ENCODE results near the gene CPEB3.
A peak's percentile ranks its signal among the peaks of the same experiment; 100 is the strongest.
"Not testable (repeated sequence)": the region's sequence is repeated elsewhere in the genome, so short reads cannot be mapped to it uniquely, and the experiment has no call there.

Gene CPEB3

DNA sequence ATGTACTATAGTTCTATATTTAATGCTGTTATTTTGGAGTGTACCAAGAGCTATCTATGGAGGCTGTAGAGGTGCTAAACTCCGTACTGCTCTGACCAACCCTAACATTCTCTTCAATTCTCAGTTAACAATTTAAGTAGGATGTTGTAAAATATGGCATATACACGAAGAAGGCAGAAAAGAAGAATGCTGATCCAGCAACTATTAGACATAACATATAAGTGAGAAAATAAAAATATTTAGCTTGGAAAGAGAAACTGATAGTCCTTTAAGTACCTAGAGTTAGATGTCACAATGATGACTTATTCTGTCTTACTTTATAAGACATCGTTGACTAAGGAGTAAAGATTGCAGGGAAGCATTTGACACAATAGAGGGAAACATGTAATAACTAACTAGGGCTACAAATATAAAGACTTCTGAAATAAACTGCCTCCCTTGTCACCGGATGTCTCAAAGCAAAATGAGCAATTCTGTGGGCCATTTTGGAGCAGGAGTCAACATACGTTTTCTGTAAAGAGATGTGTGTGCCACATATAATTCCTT is 159.5 kb downstream of the CPEB3 start:
- DNase-seq, result no peak

DNA sequence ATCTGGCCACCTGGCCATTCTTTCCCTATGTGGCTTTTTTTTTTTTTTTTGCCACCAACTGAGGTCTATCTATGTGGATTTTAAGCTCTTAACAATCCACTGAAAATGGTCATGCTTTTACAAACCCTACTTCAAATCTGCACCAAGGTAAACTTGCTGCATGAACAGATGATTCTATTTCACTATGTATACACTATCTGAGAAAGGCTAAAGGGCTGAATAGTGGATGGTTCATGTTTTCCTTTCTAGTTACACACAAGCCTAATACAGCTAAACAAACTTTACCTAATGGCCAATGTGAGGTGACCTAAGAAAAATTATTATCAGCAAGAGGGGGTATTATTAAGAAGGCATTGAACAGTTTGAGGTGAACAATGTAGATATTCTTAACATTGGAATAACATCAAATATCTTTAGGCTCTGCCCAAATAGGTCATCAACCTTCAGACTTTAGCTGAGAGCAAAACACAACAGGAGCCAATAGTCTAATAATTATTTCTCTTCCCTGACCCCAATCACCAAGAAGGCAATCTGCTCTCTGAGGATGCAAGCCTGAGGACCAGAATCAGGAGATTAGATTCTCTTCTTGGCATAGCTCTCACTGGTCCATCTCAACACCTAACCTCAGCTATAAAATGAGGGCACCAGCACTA is 160.1 kb downstream of the CPEB3 start:
- DNase-seq, result no peak

DNA sequence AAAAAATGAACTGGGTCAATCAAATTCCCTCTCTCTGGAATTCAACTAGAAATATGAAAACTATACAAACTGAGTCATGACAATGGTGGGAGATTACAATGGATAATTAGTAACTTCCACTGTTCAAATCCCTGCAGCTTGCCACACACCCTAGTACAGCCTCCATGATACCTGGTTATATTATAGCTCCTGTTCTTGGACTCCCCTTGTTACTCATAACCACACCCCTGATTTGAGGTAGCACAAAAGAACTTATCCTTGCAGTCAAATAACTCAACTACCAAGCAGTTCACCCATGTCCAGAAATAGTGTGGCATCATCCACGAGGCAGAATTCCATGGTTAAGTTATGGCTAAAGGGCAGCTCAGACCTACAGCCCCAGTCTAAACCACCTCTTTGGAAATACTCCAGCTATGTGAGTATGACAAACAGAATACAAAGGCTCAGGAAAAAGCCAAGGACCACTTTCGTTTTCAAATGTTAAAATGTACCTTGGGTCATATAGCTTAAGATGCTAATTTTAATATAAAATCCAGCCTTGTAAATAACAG is 164.7 kb downstream of the CPEB3 start:
- DNase-seq, result no peak

DNA sequence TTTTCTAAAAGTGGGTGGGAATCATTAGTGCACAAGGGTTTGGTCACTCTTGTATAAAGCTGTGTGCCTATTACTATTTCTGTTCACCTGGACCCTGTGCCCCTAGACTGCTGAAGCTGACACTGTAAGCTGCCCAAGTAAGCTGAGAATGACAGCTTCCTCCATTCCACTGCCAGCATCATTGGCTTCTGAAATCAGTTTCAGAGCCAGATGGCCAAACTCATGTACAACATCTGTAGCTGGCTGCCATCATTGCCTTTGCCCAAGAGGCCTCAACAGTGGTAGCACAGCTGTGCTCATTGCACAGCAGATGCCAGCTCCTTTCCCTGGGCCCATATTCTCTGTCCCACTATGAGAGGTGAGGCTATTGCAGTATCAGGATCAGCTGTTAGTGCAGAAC is 165.7 kb downstream of the CPEB3 start:
- peak; percentile 54 for DNase-seq

DNA sequence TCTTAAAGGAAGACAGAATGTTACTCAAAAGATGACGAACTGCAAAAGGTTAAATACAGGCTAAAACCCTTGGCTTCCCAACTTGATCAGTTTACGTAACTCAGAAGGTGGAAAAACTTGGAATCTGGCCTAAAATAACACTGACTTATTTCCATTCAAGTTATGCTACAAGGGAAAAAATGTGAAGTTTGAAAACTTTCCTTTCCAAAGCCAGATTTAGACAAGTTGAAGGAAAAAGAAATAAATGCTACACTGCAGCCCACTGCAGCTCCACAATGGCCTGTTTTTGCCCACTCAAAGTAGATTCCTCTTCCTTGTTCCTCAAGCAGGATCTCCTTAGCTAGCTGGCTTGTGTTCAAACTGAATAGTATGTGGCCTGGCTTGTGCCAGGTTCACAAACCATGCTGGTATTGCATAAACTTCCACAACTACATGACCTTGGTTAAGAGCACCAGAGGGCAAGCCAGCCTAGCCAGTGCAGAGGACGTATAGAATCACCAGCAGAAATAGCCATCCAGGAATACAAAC is 166.2 kb downstream of the CPEB3 start:
- DNase-seq, result no peak

DNA sequence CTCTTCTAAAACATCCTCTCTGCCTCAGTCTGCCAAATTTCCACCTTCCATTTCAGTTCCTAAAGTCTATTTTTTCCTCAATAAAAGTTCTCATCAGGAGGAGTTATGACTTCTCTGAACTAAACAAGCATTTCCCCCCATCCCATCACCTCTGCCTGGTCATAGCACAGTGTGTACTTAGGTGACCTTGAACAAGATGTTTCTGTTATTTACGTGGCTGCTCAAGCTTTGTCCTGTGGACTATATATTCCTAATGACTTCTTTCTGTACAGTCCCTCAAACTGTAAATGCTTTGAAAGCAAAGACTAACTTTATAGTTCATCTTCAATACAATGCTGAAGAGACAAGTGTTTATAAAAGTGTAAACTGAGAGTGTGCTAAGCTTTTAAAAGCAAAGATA is 166.9 kb downstream of the CPEB3 start:
- DNase-seq, result no peak

DNA sequence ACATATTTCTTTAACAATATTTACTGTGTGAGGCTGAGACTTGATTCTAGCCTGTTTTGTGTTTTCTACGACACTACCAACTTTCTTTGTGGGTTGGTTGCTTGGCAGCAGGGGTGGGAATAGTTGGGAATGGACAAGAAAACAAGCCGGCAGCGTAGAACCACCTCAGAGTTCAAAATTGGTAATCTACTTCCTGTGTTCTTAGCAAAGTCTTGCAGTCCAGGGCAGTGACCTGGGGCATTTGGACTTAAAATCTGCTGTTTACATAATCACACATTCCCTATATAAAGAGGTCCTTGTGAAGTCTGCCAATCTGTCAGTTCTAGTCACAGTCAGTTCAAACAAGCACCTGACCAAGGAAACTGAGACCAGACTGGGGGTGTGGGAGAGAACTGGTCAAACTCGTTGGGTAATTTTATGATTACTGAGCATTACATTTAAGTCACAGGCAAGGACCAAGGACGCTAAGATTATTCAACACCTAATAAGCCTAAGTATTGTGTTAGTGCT is 167.9 kb downstream of the CPEB3 start:
- DNase-seq, result no peak

DNA sequence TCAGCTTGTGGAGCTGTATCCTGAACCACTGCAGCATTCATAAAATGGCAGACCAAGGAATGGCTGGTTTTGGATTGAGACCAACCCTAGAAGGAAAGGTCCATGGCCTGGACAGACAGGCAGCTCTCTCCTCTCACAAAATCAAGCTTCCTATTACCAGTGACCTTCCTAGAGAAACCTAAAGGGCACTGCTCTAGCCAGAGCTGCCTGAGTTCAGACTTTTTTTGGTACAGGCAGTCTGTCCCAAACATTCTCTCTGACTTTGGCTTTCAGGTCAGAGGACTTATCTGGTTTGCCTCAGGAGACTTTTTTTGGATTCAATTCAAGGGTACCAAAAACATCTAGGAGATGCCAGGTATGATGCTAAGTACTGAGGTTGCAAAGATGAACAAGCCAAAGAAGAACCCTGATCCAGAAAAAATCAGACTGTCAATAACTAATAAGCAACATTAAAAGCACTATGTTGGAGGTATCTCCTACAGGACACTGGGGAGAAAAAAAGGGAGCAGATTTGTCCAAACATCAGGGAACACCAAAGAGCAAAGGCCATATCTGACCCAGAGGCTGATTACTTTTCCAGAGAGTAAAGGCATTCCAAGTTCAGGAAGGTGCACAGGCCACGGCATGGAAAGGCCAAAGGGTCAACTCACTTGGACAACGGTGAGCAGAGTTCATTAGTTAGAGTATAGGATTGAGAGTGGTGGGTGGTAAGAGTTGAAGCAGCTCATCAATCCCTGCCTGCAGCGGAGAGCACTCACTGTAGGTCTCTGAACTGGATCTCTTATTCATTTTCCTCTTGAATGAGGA is 169.0 kb downstream of the CPEB3 start:
- no peak for DNase-seq

DNA sequence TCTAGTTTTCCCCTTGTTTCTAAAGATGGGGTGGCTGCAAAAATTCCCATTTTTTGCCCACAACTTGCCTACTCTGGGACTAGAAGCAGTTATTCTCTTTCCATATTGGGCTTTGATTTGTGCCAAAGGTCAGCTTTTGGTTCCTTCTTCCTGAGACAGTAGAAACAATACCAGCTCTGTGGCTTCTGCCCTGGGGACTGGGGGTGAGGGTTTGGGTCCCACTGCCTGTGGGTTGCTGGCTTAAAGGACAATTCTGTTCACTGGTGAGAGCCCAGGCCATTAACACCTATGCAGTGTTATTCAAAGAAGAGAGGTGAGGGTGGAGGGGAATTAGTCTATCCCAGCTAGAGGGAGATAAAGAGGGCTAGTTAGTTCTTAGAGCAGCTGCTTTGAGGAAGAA is 171.5 kb downstream of the CPEB3 start:
- DNase-seq, result no peak

DNA sequence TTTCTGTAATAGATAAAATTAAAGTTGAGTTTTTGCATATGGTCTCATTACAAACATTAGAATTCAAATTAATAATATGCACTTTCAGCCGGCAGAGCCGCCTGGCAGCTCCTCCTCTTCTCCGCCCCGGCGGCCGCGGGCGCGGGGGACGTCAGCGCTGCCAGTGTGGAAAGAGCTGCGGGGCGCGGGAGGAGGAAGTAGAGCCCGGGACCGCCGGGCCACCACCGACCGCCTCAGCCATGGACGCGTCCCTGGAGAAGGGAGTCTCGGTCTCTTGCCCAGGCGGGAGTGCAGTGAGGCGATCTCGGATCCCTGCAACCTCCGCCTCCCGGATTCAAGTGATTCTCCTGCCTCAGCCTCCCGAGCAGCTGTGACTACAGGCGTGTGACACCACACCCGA is 176.0 kb downstream of the CPEB3 start:
- not testable (repeated sequence) for DNase-seq

DNA sequence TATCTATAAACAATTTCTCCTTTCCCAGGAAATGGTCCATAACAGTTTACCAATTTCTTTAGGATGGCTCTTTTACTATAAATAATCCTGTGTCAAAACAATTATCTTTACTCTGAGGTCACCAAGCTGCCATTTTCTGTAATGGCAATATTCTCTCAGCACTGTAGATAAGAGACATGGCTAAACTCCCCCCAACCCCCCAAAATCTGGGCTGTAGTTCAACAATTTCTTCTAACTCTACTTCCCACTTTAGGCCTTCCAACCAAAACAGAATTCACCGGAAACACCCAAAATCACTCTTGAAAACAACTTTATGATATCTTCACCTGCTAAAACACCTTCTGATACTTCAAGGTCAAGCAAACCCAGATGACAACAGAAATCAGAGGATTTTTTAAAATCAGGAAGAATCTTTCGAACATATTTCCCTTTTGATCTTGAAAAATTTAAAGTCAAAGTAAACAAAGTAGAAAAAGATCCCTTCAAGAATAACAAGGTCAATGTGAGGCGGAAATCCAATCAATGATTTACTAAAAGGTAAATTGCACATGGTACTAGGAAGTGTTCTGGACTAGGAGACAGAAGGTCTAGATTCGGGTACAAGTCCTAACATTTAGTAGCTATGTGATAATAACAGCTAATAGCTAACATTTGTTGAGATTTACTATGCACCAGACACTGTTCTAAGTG is 176.8 kb downstream of the CPEB3 start:
- DNase-seq, result no peak

DNA sequence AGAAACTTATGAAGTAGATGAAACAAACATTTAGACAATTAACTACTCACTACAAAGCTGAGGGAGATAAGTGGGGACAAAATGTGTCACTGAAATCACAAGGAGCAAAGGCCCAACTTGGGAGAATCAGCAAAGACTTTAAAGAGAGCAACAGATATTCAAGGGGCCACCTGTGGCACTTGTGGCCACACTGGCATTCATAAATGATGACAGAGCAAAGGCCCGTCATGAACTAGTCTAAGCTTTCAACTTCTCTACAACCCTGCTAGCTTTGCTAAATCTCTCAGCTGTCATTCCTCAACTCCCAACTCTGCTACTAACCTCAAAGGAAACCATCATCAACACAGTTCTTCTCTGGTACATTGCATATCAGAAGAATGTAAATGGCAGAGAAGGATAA is 178.4 kb downstream of the CPEB3 start:
- DNase-seq, result no peak

DNA sequence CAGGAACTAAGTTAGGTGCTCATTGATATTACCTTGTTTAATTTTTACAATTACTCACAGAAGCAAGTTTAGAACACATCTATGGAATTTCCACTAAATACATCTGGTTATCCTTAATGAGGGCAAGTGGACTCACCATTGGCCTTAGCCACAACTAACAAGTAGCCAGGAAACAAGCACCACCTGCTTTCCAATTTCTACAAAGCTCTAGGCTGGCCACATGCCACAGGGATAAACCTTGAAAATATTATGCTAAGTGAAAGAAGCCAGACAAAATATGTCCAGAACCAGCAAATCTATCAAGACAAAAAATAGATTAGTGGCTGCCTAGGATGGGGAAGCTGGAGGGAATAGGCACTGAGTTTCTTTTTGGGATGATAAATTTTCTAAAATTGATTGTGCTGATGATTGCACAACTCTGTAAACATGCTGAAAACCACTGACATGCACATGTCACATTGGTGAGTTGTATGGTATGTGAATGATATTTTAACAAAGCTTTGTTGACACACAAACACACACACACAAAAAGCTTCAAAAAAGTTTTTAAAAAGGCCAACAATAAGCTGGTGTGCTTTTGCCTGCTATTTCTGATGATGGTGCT is 179.4 kb downstream of the CPEB3 start:
- no peak for DNase-seq

DNA sequence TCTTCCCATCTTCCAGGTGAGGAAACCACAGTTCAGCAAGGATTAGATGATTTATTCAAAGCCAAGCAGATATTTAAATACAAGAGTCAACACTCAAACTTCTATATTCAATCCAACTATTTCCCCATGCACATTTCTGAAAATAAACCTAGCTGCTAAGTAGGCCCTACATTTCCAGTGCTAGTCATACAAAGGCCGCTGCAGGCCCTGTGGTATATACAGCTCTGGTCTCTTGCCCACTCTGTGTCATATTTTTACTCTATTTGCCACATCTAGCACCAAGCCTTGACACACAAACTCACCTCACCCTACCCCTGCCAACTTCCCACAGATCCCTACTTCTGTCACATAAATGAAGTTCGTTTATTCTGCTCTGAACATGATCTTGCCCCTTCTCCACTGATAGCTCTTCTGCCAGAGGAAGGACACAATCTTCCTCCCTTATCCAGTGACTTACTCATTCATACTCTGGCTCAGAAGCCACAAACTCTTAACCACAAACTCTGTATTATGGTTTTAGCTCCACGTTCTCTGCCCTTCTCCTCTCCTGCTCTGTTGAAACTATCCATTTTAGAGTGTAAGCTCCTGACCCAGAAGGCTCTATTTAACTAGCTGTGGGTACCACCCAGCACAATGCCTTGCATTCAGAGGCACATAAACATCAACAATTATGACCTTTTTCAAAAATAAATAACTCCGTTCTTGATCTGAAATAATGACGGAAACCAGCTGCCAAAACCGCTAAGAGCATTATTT is 180.7 kb downstream of the CPEB3 start:
- DNase-seq, result no peak

DNA sequence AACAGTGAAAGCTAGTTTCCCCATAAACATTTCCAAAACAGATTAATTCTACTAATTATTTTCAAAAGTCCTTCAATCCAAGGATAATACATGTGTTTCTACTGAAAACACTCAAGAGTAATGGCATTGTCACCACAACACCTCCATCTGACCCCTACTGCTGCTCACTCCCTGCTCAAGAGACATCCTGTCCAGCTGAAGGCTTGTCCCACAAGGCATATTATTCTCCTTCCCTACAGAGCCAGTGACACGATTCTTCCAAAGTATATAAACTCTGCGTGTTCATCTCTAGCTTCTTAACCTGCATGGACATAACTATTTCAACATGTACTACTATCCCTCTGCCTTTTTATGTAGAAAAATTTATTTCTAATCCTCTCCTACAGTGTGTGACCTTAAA is 182.1 kb downstream of the CPEB3 start:
- DNase-seq, result no peak

DNA sequence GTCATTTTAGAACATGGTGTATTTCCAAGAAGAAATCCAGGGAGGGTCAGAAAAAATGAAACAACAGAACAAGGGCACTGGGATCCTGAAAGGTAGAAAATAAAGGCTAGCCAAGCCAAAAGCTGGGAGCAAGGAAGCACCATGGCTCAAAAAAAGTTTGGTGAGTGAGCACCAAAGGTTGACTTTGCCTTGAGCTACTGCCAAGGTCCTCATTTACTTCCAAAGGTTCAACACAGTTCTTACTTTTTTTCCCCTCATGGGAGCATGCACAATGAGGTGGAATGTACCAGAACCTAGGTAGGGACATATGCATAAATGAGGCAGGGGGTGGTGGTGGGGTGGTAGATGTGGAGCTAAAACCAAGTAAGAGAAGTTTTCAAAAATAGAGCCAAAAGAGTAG is 182.8 kb downstream of the CPEB3 start:
- no peak for DNase-seq

DNA sequence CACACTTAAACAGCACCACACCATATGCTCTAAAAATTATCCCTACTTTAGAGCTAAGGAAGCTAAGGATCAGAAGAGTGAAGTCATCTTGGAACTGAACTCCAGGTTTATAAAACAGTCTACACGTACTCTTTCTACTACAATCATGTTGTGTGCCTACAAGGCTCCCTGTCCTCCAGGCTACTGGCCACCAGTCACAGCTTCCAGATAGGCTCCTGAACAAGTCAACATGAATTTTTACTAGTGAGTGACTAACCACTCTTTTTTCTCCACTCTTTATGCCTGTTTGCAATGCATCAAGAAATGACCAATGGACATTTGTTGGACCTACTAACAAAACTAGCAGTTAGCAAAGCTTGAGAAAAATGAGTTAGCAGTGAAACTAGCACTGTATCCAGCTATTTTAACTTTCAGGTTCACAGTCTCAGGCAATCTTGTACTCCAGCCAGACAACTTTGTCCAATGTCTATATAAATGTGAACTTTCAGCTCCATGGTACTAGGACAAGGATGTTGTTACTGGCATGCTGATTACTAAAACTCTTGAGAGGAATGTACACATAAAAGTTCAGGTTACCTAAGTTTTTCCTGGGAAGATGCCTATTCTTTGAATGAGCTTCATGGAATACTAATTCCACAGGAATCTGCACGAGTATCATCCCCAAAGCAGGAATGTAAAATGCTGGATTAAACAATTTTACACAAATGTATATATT is 187.3 kb downstream of the CPEB3 start:
- DNase-seq, result no peak

DNA sequence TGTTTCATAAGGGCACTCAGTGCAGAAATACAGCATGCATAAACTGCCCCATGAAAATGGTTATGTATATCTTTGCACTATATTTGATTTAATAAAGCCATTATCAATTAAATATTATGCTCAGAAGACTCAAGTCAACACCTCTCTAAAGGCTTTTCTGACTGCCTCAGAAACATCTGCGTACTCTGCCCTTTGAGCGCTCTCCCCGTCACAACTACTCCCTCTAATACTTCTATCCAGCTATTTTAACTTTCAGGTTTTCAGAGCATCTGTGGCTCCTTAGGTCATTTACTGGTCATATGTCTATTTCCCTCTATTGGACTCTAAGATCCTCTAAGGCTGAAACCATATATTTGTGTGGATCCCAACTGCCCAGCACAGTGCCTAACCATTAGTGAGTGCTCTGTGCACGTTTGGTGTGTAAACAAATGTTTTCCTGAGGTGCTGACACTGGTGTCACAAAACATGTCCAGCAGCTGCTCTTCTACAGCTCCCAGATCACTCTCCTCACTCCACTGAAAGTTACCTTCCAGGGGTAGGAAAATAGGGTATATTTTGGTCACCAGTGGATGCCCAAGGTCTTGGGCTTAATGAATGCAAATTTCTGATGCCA is 188.2 kb downstream of the CPEB3 start:
- no peak for DNase-seq

DNA sequence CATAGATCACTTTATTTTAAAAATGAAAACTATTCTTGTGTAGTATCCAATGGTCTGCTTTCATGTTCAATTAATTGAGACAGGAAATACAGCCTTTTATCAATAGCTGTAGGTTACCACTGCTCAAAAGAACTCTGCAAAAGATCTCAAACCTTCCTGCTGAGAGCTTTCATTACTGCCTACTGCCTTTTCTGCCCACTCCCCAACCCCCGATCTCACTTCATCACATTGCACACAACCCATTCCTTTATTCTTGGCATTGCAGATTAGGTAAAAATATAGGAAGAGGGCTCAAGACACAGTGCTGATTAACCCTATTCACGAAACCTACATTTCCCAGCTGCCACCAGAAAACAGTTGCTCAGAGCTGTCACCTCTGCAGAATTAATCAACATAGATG is 195.9 kb downstream of the CPEB3 start:
- DNase-seq, result no peak

DNA sequence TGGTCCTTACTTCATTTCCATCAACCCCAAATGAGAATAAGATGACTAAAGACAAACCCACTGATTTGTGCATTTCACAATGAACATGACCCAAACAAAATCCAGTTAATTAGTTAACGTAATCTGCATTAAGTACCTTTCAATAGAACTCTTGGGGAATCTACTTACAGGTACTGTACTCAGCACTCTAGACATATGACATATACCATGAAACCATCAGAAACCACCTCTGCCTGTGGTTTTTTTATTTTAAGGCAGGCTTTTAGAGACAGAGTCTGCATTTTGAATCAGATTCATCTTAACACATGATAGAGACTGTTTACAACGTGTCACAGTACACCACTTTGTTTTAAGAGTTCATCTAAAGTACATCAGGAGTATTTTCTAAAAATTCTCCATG is 198.9 kb downstream of the CPEB3 start:
- no peak for DNase-seq
